Loucy (cell line): ENCODE measurements around the gene LGALS3.

Experiments
- H2AFZ ChIP-seq: fragments of 200-600 bp; sonication (generic); 2 replicates; pipeline ENCODE4 v1.6.0; 2016; ENCODE audit warnings: antibody characterized with exemption, mild to moderate bottlenecking, low read length, moderate library complexity
- H3F3A ChIP-seq: fragments of 200-600 bp; 2 replicates; pipeline ENCODE4 v1.6.0; 2016; ENCODE audit warnings: antibody characterized with exemption, low read depth, mild to moderate bottlenecking
- H3K27me3 ChIP-seq: fragments of 200-600 bp; sonication (generic); 2 replicates; pipeline ENCODE4 v1.6.1; 2014; ENCODE audit warnings: low read length, mild to moderate bottlenecking; ENCODE audit not compliant: insufficient read depth, poor library complexity, severe bottlenecking
- H3K36me3 ChIP-seq: fragments of 200-600 bp; sonication (generic); 2 replicates; pipeline ENCODE4 v1.6.1; 2016; ENCODE audit warnings: low read length; ENCODE audit not compliant: insufficient read depth
- H3K4me1 ChIP-seq: fragments of 200-600 bp; sonication (generic); 2 replicates; pipeline ENCODE4 v1.5.1; 2014; ENCODE audit warnings: low read length, mild to moderate bottlenecking; ENCODE audit not compliant: insufficient read depth, poor library complexity, severe bottlenecking
- H3K4me2 ChIP-seq: fragments of 200-600 bp; sonication (generic); 2 replicates; pipeline ENCODE4 v1.6.0; 2014; ENCODE audit warnings: antibody characterized with exemption, low read length, low read depth, mild to moderate bottlenecking; ENCODE audit not compliant: poor library complexity, severe bottlenecking
- H3K4me3 ChIP-seq: fragments of 200-600 bp; sonication (generic); 2 replicates; pipeline ENCODE4 v1.5.1; 2014; ENCODE audit warnings: low read length, mild to moderate bottlenecking, mixed read lengths; ENCODE audit not compliant: poor library complexity, severe bottlenecking
- H3K79me2 ChIP-seq: fragments of 200-600 bp; sonication (generic); 2 replicates; pipeline ENCODE4 v1.6.1; 2014; ENCODE audit warnings: low read length; ENCODE audit not compliant: insufficient read depth
- H3K9ac ChIP-seq: fragments of 200-600 bp; sonication (generic); 2 replicates; pipeline ENCODE4 v1.6.0; 2014; ENCODE audit warnings: mild to moderate bottlenecking, low read depth, low read length, moderate library complexity; ENCODE audit not compliant: poor library complexity, severe bottlenecking
- H3K9me2 ChIP-seq: fragments of 200-600 bp; sonication (generic); replicated peaks from 2 replicates; pipeline ENCODE4 v1.6.1; 2016; ENCODE audit warnings: low read depth, low read length, mixed read lengths
- H3K9me3 ChIP-seq: fragments of 200-600 bp; sonication (generic); 2 replicates; pipeline ENCODE4 v1.6.1; 2014; ENCODE audit warnings: mild to moderate bottlenecking, antibody characterized with exemption, low read length, low read depth; ENCODE audit not compliant: insufficient read depth
- H4K20me1 ChIP-seq: fragments of 200-600 bp; sonication (generic); 2 replicates; pipeline ENCODE4 v1.6.0; 2014; ENCODE audit warnings: antibody characterized with exemption, low read length, mild to moderate bottlenecking; ENCODE audit not compliant: insufficient read depth, poor library complexity, severe bottlenecking
- CTCF ChIP-seq: fragments of 200-600 bp; sonication (generic); conservative IDR thresholded peaks from 2 replicates; pipeline ENCODE4 v1.5.1; 2014; ENCODE audit warnings: mild to moderate bottlenecking, antibody characterized with exemption, low read length
- EZH2phosphoT487 ChIP-seq: fragments of 200-600 bp; IDR thresholded peaks from 2 replicates; pipeline ENCODE4 v1.6.1; 2018; ENCODE audit warnings: antibody characterized with exemption, mild to moderate bottlenecking, moderate library complexity, borderline replicate concordance

The LGALS3 gene

GRCh38 chr14:55152052-55152753 lies 23.2 kb downstream of the LGALS3 start:
- peaks cover 92% of the 10 kb centered on the region for H3K36me3 ChIP-seq
- H3K27me3 ChIP-seq: no peaks in the 10 kb centered on the region
- H3K79me2 ChIP-seq: no peaks in the 10 kb centered on the region
- H3K4me3 ChIP-seq: no peak overlapping the region
- H3K9me2 ChIP-seq: no peaks in the 10 kb centered on the region
- H3K9ac ChIP-seq: no peak overlapping the region
- no peaks in the 10 kb centered on the region for H3K4me1 ChIP-seq
- no peaks in the 10 kb centered on the region for H3K9me3 ChIP-seq
- H3F3A ChIP-seq: no peaks in the 10 kb centered on the region
- H4K20me1 ChIP-seq: no peaks in the 10 kb centered on the region
- H2AFZ ChIP-seq: no peak overlapping the region
- H3K4me2 ChIP-seq: no peak overlapping the region
- TF ChIP-seq EZH2phosphoT487: no peak
- TF ChIP-seq CTCF: no peak

- Histone ChIP-seq H3F3A (no peaks in the 10 kb centered on the region), H2AFZ (no peak overlapping the region), H3K9me2 (no peaks in the 10 kb centered on the region), H3K79me2 (no peaks in the 10 kb centered on the region), H3K4me1 (no peaks in the 10 kb centered on the region), H3K4me3 (no peak overlapping the region), H3K4me2 (no peak overlapping the region), H4K20me1 (no peaks in the 10 kb centered on the region), H3K9me3 (no peaks in the 10 kb centered on the region), H3K36me3 (peaks cover 89% of the 10 kb centered on the region), H3K27me3 (no peaks in the 10 kb centered on the region), H3K9ac (no peak overlapping the region)
- no peak for TF ChIP-seq CTCF
Observed at GRCh38 chr14:55153951-55154350, 24.9 kb downstream of the LGALS3 start.

- Histone ChIP-seq H3K4me1 (no peaks in the 10 kb centered on the region), H3F3A (no peaks in the 10 kb centered on the region), H3K27me3 (no peaks in the 10 kb centered on the region), H3K79me2 (no peaks in the 10 kb centered on the region), H3K9me3 (no peaks in the 10 kb centered on the region), H4K20me1 (no peaks in the 10 kb centered on the region), H2AFZ (no peak overlapping the region), H3K36me3 (peaks cover 79% of the 10 kb centered on the region), H3K9ac (no peak overlapping the region), H3K4me3 (no peak overlapping the region), H3K9me2 (no peaks in the 10 kb centered on the region), H3K4me2 (no peak overlapping the region)
- TF ChIP-seq EZH2phosphoT487 (no peak), CTCF (no peak)
Observed at GRCh38 chr14:55157080-55157479, 28.0 kb downstream of the LGALS3 start.
